HG02852 (cell line): ENCODE data around the gene AKAP8.
"Not testable (repeated sequence)": the region's sequence is repeated elsewhere in the genome, so short reads cannot be mapped to it uniquely, and the experiment has no call there.

Source experiments
- ATAC-seq: cut with Tn5 transposase; IDR thresholded peaks from one replicate; pipeline ENCODE4 v1.9.1; 2021; ENCODE audit warnings: mild to moderate bottlenecking, moderate library complexity; ENCODE audit not compliant: unreplicated experiment

AKAP8 gene

DNA sequence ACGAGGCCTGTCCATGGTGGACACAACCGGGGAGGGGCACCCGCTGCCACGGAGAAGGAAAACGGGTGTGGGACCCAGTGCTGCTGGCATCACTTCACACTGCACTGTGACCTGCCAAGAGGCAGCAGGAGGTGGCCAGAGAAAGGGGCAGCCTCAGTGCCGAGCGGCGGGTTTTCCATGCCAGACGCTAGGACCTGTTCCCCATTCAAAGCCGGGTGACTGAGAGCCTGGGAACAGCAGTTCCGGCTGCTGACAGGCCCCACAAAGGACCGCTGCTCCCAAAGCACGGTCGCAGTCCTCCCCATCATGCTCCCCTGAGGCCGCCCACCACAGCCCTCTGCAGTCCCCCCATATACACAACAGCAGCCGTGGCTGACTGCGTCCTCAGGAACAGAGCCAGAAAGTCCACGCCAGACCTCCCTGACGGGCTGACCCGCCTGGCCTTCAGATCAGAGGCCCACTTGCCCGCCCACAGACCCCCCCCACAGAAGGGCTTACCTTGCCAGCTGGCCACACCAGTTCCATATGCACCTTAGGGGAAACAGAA, 5.4 kb downstream of the AKAP8 start:
- ATAC-seq: no peak

- no peak for ATAC-seq
These were observed 5.9 kb downstream of the AKAP8 start for GRCh38 chr19:15373644-15374043.

GRCh38 chr19:15372891-15373301, 6.7 kb downstream of the AKAP8 start:
- ATAC-seq: no peak

DNA sequence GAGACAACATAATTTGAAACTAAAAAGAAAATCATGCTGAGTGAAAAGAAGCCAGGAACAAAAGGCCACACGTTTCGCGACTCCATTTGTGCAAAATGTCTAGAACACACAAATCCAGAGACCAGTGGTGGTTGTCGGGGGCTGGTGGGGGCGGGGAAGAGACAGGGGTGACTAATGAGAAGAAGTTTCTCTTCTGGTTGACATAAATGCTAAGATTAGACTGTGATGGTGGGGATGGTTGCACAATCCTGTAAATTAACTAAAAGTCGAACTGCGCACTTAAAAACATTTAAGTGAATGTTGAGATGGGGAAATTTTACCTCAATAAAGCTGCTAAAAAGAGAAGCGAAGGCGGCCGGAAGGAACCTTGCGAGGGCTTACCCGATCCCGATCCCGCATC, 7.1 kb downstream of the AKAP8 start:
- no peak for ATAC-seq

GRCh38 chr19:15371786-15372380, 7.7 kb downstream of the AKAP8 start:
- ATAC-seq: no peak

- ATAC-seq: no peak
These were observed 8.5 kb downstream of the AKAP8 start for GRCh38 chr19:15371119-15371518.

- no peak for ATAC-seq
These were observed 10.0 kb downstream of the AKAP8 start for GRCh38 chr19:15369594-15369891.

DNA sequence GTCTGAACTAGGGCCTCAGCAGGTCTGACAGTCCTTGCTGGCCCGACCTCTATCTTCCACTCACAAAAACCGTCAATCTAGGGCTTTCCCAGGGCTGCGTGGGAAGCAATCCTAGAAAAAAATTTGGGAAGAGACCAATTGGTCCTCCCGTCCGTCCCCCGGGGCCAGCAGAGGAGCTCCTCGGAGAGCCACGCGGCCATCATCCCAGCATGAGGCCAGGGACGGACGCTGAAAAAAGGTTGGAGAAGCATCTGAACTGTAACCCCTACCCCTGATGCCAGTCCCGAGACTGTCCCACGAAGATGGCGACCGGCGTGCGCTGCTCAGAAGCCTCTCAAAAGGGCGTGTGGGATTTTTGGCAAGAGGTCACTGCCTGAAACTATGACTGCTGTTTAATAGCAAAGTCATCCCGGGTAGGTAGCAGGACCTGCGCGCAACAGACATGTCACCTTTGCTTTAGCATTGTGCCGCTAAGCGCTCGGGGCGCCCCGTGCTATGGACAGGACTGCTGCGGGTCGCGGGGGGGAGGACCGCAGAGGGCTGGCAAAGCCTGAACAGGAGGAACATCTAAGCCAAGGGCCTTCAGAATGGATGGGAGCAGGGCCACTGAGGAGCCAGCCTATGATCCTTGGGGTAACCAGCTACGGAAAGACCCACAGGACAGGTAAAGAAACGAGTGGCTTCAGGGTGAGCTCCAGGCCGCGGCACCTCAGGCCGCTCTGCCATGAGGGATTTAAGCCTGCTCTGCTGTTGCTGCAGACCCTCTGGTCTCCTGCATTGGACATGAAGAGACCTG, 10.6 kb downstream of the AKAP8 start:
- no peak for ATAC-seq

DNA sequence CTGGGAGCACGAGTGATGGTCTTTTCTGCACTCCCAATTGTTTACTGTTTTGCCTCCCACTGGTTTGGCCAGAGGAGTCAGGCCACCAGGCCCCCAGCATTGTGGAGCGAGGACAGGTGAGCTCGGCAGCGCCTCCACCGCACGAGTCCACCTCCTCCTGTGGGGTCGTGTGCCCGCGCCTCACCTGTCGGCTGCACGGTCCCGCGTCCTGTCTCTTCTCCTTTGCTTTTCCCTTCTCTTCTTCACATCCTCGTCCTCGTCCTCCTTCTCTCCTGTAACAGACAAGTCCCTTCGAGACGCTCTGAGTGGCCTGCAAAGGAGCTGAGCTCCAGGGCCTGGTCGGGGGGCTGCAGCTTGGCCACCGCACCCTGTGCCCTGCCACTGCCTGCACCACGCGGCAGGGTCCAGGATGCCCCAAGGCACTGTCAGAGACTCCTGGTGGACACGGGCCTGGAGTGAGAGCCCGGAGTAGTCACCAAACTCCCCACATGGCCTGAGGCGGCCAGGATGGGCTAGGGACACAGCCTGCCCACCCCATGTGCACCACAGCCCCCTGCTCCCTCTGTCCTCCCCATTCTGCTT, 11.4 kb downstream of the AKAP8 start:
- ATAC-seq: no peak

DNA sequence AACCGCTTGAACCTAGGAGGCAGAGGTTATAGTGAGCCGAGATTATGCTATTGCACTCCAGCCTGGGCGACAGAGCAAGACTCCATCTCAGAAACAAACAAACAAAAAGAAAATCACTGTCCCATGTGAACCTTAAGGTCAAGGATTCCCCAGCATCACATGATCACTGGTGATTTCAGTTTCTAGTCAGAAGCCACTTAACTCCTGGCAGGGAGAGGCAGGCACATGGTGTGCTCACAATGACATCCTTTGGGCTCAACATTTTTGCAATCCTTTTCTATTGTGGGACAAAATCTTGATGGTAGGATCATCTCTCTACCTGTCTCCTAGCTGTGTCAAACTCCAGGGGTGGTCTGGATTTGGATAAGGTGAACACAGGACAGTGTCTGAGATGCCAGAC, 12.1 kb downstream of the AKAP8 start:
- no peak for ATAC-seq

- ATAC-seq: no peak
These were observed 14.3 kb downstream of the AKAP8 start for GRCh38 chr19:15365264-15365663.

DNA sequence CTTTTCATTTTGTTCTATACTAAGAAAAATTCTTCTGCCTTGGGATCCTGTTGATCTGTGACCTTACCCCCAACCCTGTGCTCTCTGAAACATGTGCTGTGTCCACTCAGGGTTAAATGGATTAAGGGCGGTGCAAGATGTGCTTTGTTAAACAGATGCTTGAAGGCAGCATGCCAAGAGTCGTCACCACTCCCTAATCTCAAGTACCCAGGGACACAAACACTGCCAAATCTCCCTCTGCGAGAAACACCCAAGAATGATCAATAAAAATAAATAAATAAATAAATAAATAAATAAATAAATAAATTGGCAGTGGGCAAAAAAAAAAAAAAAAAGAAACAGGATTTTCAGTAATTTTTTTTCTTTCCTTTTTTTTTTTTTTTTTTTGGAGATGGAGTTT, 15.8 kb downstream of the AKAP8 start:
- ATAC-seq: not testable (repeated sequence)

DNA sequence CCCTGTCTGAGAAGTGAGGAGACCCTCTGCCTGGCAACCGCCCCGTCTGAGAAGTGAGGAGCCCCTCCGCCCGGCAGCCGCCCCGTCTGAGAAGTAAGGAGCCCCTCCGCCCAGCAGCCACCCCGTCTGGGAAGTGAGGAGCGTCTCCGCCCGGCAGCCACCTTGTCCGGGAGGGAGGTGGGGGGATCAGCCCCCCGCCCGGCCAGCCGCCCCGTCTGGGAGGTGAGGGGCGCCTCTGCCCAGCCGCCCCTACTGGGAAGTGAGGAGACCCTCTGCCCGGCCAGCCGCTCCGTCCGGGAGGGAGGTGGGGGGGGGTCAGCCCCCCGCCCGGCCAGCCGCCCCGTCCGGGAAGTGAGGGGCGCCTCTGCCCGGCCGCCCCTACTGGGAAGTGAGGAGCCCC, 16.5 kb downstream of the AKAP8 start:
- ATAC-seq: not testable (repeated sequence)

DNA sequence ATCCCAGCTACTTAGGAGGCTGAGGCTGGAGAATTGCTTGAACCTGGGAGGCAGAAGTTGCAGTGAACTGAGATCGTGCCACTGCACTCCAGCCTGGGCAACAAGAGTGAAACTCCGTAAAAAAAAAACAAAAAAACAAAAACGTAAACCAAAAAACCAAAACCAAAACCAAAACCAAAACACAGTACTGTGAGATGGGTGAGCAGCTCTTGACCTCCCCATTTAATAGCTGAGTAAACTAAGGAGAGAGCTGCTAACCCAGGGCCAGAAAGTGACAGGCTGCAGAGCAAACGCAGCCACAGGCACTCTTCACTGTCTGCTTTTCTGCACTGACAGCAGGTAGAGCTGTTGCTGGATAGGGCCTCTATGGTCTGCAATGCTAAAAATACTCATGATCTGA, 19.6 kb downstream of the AKAP8 start:
- ATAC-seq: not testable (repeated sequence)

GRCh38 chr19:15358918-15359317, 20.7 kb downstream of the AKAP8 start:
- ATAC-seq: no peak

- no peak for ATAC-seq
These were observed 21.7 kb downstream of the AKAP8 start for GRCh38 chr19:15357906-15358305.

DNA sequence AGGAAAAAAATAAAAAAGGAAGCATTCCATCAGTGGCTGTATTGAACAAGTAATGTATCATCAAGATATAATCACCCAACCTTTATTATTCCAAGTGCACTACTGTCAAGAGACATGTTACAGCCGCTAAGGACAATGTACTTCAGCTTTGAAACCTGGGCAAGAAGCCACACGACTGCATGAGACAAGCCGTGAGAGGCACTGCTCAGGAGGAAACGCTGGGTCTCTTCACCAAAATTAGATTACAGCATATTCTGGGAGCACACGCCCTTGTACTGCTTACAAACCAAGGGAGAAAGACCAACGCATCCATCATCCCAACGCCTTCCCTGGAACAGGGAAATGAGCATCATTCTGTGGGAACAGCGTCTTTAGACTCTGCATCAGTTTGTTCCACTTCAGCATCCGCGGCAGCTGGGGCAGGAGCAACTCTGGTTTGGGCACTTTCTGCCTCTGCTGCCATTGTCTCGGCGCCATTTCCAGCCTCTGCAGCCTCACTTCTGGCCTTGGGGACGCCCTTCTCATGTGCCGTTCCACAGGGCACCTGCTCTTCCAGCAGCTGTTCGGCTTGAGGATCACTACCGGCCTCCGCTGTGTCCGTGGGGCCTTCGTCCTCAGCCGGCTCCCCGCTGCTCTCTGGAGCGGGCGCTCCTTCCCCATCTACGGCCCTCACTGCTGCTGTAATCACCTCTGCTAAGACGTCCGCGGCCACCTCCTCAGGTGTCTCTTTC, 24.9 kb downstream of the AKAP8 start:
- no peak for ATAC-seq

- no peak for ATAC-seq
These were observed 25.7 kb downstream of the AKAP8 start for GRCh38 chr19:15353908-15354307.

GRCh38 chr19:15352535-15352934, 27.1 kb downstream of the AKAP8 start:
- not testable (repeated sequence) for ATAC-seq

GRCh38 chr19:15341328-15341727, 38.3 kb downstream of the AKAP8 start:
- ATAC-seq: not testable (repeated sequence)

DNA sequence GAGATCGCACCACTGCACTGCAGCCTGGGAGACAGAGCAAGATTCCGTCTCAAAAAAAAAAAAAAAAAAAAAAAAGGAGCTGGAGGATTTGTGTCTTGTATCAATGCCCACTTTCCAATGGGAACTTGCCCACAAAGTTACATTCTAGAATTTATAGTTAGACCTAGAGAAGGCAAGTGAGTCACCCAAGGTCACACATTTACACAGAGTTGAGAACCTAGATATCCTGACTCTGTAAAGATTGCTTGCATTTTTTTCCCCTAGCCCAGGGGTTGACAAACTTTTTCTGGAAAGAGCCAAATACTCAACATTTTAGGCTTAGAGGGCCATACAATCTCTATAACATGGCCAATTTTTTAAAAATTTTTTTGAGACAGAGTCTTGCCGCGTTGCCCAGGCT, 39.5 kb downstream of the AKAP8 start:
- no peak for ATAC-seq
